ENCODE results near the gene MAN2C1.
A peak's percentile ranks its signal among the peaks of the same experiment; 100 is the strongest.

MAN2C1 gene

GRCh38 chr15:75363786-75364185 is 4.6 kb downstream of the MAN2C1 start:
- Histone ChIP-seq H3K9me3 (ENCODE audit: control insufficient read depth, insufficient read depth, low read depth, low read length) (no peaks in the 10 kb centered on the region), H3K36me3 (ENCODE audit: control insufficient read depth in 2 of 2, insufficient read depth in 1 of 2, low read length in 2 of 2) (peaks cover 11 to 68% of the 10 kb centered on the region in 2 experiments; a peak in 2 of 3 replicates), H3K4me1 (ENCODE audit: control insufficient read depth, insufficient read depth, low read length) (peaks cover 4% of the 10 kb centered on the region; the same call in 1 of the 2 replicates), H3K27ac (ENCODE audit: extremely low read depth, low read depth, low read length) (no peak overlapping the region), H3K4me3 (ENCODE audit: low read depth, low read length) (no peak overlapping the region)
- TF ChIP-seq ZNF146 (tag by site-specific recombination; IDR thresholded peaks at IDR 0.05) = no peak
- no peak for TF ChIP-seq ZBTB8A (tag by site-specific recombination; IDR thresholded peaks at IDR 0.05)
- TF ChIP-seq ZNF548 (tag by site-specific recombination; IDR thresholded peaks at IDR 0.05) = no peak
- no peak for TF ChIP-seq IKZF3 (tag by site-specific recombination; IDR thresholded peaks at IDR 0.05)
- TF ChIP-seq ZNF768 (tag by site-specific recombination; IDR thresholded peaks at IDR 0.05) = no peak
- no peak for TF ChIP-seq WT1 (tag by site-specific recombination; IDR thresholded peaks at IDR 0.05)
- no peak for TF ChIP-seq INSM2 (tag by site-specific recombination; IDR thresholded peaks at IDR 0.05)
- no peak for TF ChIP-seq KLF17 (tag by site-specific recombination; IDR thresholded peaks at IDR 0.05)
- no peak for TF ChIP-seq ZNF521 (tag by site-specific recombination; IDR thresholded peaks at IDR 0.05)
- TF ChIP-seq RBAK (tag by site-specific recombination; IDR thresholded peaks at IDR 0.05) = no peak
- TF ChIP-seq ZNF776 (tag by site-specific recombination; IDR thresholded peaks at IDR 0.05; ENCODE audit: borderline replicate concordance) = no peak
- no peak for TF ChIP-seq ZNF138 (tag by site-specific recombination; IDR thresholded peaks at IDR 0.05; ENCODE audit: borderline replicate concordance)
- ChIA-PET CTCF (no interaction called here), POLR2A (interaction anchor here (1.6 kb wide), 1 partner anchor 10 kb away, joined by 3 read pairs; no protein-coding TSS in a partner anchor)

- Histone ChIP-seq H3K4me1 (ENCODE audit: control insufficient read depth, insufficient read depth, low read length) (peaks cover 4% of the 10 kb centered on the region; the same call in 1 of the 2 replicates), H3K9me3 (ENCODE audit: control insufficient read depth, insufficient read depth, low read depth, low read length) (no peaks in the 10 kb centered on the region), H3K4me3 (ENCODE audit: low read depth, low read length) (no peak overlapping the region), H3K36me3 (ENCODE audit: control insufficient read depth in 2 of 2, insufficient read depth in 1 of 2, low read length in 2 of 2) (peaks cover 11 to 78% of the 10 kb centered on the region in 2 experiments; a peak in 2 of 3 replicates), H3K27ac (ENCODE audit: extremely low read depth, low read depth, low read length) (no peak overlapping the region)
- no peak for TF ChIP-seq ZFHX2 (tag by site-specific recombination; conservative IDR thresholded peaks at IDR 0.05)
- TF ChIP-seq KLF10 (tag by site-specific recombination; IDR thresholded peaks at IDR 0.05) = no peak
- TF ChIP-seq ZNF610 (tag by site-specific recombination; IDR thresholded peaks at IDR 0.05; ENCODE audit: borderline replicate concordance) = no peak
- no peak for TF ChIP-seq ZNF157 (tag by site-specific recombination; IDR thresholded peaks at IDR 0.05)
- no peak for TF ChIP-seq ZFP37 (tag by site-specific recombination; IDR thresholded peaks at IDR 0.05)
- no peak for TF ChIP-seq ZNF580 (tag by site-specific recombination; IDR thresholded peaks at IDR 0.05)
- ChIA-PET CTCF (no interaction called here), POLR2A (interaction anchor here (0.8 to 1.6 kb wide), 2 partner anchors 9 to 93 kb away, joined by 3 read pairs; no protein-coding TSS in a partner anchor)
These were observed 5.7 kb downstream of the MAN2C1 start for GRCh38 chr15:75362642-75363249.

- ChIA-PET POLR2A (interaction anchor here (0.6 to 0.8 kb wide), 2 partner anchors 93 to 811 kb away, joined by 3 to 4 read pairs; no protein-coding TSS in a partner anchor), CTCF (no interaction called here)
- Histone ChIP-seq H3K9me3 (ENCODE audit: control insufficient read depth, insufficient read depth, low read depth, low read length) (no peaks in the 10 kb centered on the region), H3K27ac (ENCODE audit: extremely low read depth, low read depth, low read length) (no peak overlapping the region), H3K4me3 (ENCODE audit: low read depth, low read length) (no peak overlapping the region), H3K36me3 (ENCODE audit: control insufficient read depth in 2 of 2, insufficient read depth in 1 of 2, low read length in 2 of 2) (peaks cover 11 to 75% of the 10 kb centered on the region in 2 experiments; a peak in 2 of 3 replicates), H3K4me1 (ENCODE audit: control insufficient read depth, insufficient read depth, low read length) (no peaks in the 10 kb centered on the region)
- TF ChIP-seq KLF1 (tag by site-specific recombination; IDR thresholded peaks at IDR 0.05) (0 out of 2 replicates have a peak, but pooled peaks have one; percentile 25), ZNF311 (tag by site-specific recombination; IDR thresholded peaks at IDR 0.05; ENCODE audit: borderline replicate concordance) (no peak), REPIN1 (tag by site-specific recombination; IDR thresholded peaks at IDR 0.05; ENCODE audit: low read depth) (no peak), ZBTB20 (tag by site-specific recombination; IDR thresholded peaks at IDR 0.05) (peak; percentile 82; the same call in 1 of the 2 replicates)
These were observed 6.3 kb downstream of the MAN2C1 start for GRCh38 chr15:75361989-75362641.
